Gastroesophageal sphincter (tissue), 3 donors: Measurements from ENCODE around the gene TATDN2.

ENCODE experiments used
- EP300 ChIP-seq: sonication (generic); formaldehyde crosslinking; IDR thresholded peaks from one replicate; pipeline ENCODE4 v1.6.1; 2017; ENCODE audit warnings: antibody characterized with exemption, mild to moderate bottlenecking
- POLR2A ChIP-seq, 2 donors: fragments of 450-650 bp; IDR thresholded peaks; one replicate each; pipeline ENCODE4 v1.6.1; 2017; ENCODE audit warnings: antibody characterized with exemption in 2 of 2, mild to moderate bottlenecking in 2 of 2, moderate library complexity in 1 of 2
- POLR2AphosphoS5 ChIP-seq: sonication (generic); formaldehyde crosslinking; IDR thresholded peaks from one replicate; pipeline ENCODE4 v1.6.1; 2017; ENCODE audit warnings: antibody characterized with exemption
- TF ChIP-seq, protein P1 (sequence below), 4 experiments: fragments of 200-600 bp in 2 of 4; fragments of 450-650 bp in 2 of 4; sonication (generic) in 1 of 4; IDR thresholded peaks; one replicate each; pipeline ENCODE4 v1.5.1; 2017 to 2019; ENCODE audit warnings: antibody characterized with exemption in 4 of 4, mild to moderate bottlenecking in 2 of 4, moderate library complexity in 2 of 4

DNA sequence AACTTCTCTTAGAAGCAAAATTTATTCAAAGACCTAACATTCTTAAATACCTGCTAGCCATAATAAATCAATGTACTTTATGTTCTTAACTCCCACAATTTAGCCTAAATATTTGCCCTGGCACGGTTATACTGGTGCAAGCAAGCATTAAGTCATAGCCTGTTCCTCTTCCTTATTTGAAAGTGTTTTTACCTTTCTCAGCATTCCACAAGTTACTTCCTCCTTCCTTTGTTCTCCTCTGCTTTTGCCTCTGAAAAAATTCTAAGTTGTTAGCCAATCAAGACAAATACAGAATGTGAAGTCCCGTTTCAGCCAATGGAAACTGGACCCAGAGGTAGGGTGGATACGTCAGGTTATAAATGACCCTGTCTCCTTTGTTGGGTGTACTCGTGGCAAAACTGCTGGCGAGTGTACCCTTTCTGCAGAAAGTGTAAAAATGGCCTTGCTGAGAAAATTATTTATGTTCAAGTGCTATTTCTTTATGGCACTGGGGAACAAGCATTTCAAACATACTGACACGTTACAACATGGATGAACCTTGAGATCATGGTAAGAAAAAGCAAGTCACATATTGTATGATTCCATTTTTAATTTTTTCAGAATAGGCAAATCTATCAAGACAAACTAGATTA is 3.1 kb upstream of the TATDN2 start:
- TF ChIP-seq, protein P1, sequence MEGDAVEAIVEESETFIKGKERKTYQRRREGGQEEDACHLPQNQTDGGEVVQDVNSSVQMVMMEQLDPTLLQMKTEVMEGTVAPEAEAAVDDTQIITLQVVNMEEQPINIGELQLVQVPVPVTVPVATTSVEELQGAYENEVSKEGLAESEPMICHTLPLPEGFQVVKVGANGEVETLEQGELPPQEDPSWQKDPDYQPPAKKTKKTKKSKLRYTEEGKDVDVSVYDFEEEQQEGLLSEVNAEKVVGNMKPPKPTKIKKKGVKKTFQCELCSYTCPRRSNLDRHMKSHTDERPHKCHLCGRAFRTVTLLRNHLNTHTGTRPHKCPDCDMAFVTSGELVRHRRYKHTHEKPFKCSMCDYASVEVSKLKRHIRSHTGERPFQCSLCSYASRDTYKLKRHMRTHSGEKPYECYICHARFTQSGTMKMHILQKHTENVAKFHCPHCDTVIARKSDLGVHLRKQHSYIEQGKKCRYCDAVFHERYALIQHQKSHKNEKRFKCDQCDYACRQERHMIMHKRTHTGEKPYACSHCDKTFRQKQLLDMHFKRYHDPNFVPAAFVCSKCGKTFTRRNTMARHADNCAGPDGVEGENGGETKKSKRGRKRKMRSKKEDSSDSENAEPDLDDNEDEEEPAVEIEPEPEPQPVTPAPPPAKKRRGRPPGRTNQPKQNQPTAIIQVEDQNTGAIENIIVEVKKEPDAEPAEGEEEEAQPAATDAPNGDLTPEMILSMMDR (IDR thresholded peaks at IDR 0.05): no peak
- TF ChIP-seq POLR2A (IDR thresholded peaks at IDR 0.05) (no peak), POLR2AphosphoS5 (no peak), EP300 (no peak)
